Measurements from ENCODE around the gene ANO3. TPM values are rescaled to one million over a fixed set of nuclear protein-coding genes. Genes with fewer than 3 reads are reported as not detected.

The ANO3 gene
- total RNA-seq = 1 to 10 TPM in 2 of 4 donors, not detected in 2; 1.6 to 1.8 TPM

- Histone ChIP-seq H3K4me3 (no peak within 1 kb of the TSS), H3K27ac (no peak within 1 kb of the TSS), H3K9me3 (no peaks in the 10 kb centered on the region), H3K27me3 (no peaks in the 10 kb centered on the region), H3K4me1 (no peaks in the 10 kb centered on the region), H3K36me3 (no peaks in the 10 kb centered on the region)
- intact Hi-C loops (cut with DNase I; ENCODE audit: low total_unique reads) = no loop called here
- TF ChIP-seq POLR2A (IDR thresholded peaks at IDR 0.05) (no peak), CTCF (IDR thresholded peaks at IDR 0.05) (peak in 1 of 4 experiments; percentile 10)
- peak; percentile 14 to 47 for DNase-seq
These were observed at the start of gene ANO3 for GRCh38 chr11:26331911-26332571. Gene ANO3, plus strand, starts transcription at chr11:26332130. Its CDS starts 146 bp downstream, at chr11:26332276.

GRCh38 chr11:26283852-26284408 lies 48.0 kb upstream of the ANO3 start:
- Histone ChIP-seq H3K36me3 (no peaks in the 10 kb centered on the region), H3K4me3 (no peak overlapping the region), H3K27ac (no peak overlapping the region), H3K4me1 (no peaks in the 10 kb centered on the region), H3K9me3 (no peaks in the 10 kb centered on the region), H3K27me3 (no peaks in the 10 kb centered on the region)
- intact Hi-C loops (cut with DNase I; ENCODE audit: low total_unique reads) = no loop called here
- TF ChIP-seq POLR2A (IDR thresholded peaks at IDR 0.05) (no peak), CTCF (IDR thresholded peaks at IDR 0.05) (no peak)
- no peak for DNase-seq

- no peak overlapping the region for H3K4me3 ChIP-seq
- no peaks in the 10 kb centered on the region for H3K36me3 ChIP-seq
- TF ChIP-seq CTCF (IDR thresholded peaks at IDR 0.05) = no peak
- TF ChIP-seq POLR2A (IDR thresholded peaks at IDR 0.05) = no peak
- no peak overlapping the region for H3K27ac ChIP-seq
- no peak for DNase-seq
- intact Hi-C loops (cut with DNase I; ENCODE audit: low total_unique reads) = no loop called here
- no peaks in the 10 kb centered on the region for H3K27me3 ChIP-seq
- no peaks in the 10 kb centered on the region for H3K9me3 ChIP-seq
- H3K4me1 ChIP-seq = no peaks in the 10 kb centered on the region
These were observed 46.3 kb upstream of the ANO3 start for GRCh38 chr11:26285608-26286007.

GRCh38 chr11:26286472-26287066 lies 45.4 kb upstream of the ANO3 start:
- no peak for TF ChIP-seq POLR2A (IDR thresholded peaks at IDR 0.05)
- TF ChIP-seq CTCF (IDR thresholded peaks at IDR 0.05) = no peak
- no peak overlapping the region for H3K27ac ChIP-seq
- H3K36me3 ChIP-seq = no peaks in the 10 kb centered on the region
- intact Hi-C loops (cut with DNase I; ENCODE audit: low total_unique reads) = no loop called here
- H3K9me3 ChIP-seq = no peaks in the 10 kb centered on the region
- H3K4me3 ChIP-seq = no peak overlapping the region
- DNase-seq = no peak
- H3K27me3 ChIP-seq = no peaks in the 10 kb centered on the region
- H3K4me1 ChIP-seq = no peaks in the 10 kb centered on the region

GRCh38 chr11:26287067-26287518 lies 44.8 kb upstream of the ANO3 start:
- Histone ChIP-seq H3K36me3 (no peaks in the 10 kb centered on the region), H3K4me3 (no peak overlapping the region), H3K4me1 (no peaks in the 10 kb centered on the region), H3K27ac (no peak overlapping the region), H3K27me3 (no peaks in the 10 kb centered on the region), H3K9me3 (no peaks in the 10 kb centered on the region)
- intact Hi-C loops (cut with DNase I; ENCODE audit: low total_unique reads) = no loop called here
- TF ChIP-seq CTCF (IDR thresholded peaks at IDR 0.05) (no peak), POLR2A (IDR thresholded peaks at IDR 0.05) (no peak)
- DNase-seq = no peak

Data from uterus (tissue), 4 donors.